Activated T-helper 1 cell treated with Interleukin-2 at 50 U/mL for 16 hours (primary cell): Measurements from ENCODE around the gene CDH19.

Experiments
- DNase-seq: peaks from one replicate; pipeline ENCODE4 v3.0.0-alpha.2; 2020; ENCODE audit warnings: low read depth

CDH19 gene, protein sequence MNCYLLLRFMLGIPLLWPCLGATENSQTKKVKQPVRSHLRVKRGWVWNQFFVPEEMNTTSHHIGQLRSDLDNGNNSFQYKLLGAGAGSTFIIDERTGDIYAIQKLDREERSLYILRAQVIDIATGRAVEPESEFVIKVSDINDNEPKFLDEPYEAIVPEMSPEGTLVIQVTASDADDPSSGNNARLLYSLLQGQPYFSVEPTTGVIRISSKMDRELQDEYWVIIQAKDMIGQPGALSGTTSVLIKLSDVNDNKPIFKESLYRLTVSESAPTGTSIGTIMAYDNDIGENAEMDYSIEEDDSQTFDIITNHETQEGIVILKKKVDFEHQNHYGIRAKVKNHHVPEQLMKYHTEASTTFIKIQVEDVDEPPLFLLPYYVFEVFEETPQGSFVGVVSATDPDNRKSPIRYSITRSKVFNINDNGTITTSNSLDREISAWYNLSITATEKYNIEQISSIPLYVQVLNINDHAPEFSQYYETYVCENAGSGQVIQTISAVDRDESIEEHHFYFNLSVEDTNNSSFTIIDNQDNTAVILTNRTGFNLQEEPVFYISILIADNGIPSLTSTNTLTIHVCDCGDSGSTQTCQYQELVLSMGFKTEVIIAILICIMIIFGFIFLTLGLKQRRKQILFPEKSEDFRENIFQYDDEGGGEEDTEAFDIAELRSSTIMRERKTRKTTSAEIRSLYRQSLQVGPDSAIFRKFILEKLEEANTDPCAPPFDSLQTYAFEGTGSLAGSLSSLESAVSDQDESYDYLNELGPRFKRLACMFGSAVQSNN

DNA sequence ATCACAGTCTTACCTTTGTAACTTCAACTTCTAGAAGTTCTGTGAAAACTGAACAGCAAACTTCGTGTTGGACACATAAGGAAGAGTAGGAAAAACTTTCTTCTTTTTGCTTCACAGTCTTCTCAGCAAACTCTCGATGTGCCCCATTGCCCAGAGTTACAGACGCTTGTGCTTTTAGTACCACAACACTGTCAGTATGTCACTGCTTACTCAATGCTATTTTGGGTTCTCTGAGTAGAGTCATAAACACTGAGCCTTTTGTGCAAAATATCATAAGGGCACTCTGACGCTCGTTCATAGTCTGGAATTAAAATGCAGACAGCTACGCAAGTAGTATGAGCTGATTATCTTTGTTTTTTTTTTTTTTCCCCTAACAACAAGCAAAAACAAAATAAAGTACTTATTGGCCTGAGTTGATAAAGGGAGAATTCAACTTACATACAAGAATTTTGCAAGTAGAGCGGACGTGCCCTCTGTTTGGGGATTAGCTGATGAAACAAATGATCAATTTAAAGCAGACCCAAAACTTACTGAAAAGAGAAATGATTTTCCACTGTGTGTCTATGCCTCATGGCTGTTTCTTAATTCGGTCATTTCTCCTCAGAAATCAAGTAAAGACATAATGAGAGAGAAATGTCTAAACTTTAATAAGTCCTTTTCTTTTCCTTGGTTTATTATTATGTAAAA is at the start of gene CDH19:
CDH19 (minus strand) TSS at position 150 of the 687 bp plus-strand sequence. CDS start 31,886 bp downstream, outside the sequence.
- no peak for DNase-seq

DNA sequence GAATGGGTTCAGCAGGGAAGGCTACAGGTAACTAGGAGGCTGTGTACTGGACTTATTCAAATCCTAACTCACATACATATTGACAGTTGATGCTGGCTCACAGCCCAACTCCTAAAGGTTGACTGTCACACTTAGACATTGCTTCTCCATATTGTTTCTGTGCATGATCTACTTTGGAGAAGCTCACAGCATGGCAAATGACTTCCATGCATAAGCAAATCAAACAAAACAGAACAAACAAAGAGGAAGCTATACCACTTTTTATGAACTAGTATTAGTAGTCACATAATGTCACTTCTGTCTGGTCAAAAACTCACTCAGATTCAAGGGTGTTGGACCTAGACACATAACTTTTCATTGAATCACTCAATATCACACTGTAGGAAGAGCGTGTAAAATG is 43.8 kb upstream of the CDH19 start:
- no peak for DNase-seq

DNA sequence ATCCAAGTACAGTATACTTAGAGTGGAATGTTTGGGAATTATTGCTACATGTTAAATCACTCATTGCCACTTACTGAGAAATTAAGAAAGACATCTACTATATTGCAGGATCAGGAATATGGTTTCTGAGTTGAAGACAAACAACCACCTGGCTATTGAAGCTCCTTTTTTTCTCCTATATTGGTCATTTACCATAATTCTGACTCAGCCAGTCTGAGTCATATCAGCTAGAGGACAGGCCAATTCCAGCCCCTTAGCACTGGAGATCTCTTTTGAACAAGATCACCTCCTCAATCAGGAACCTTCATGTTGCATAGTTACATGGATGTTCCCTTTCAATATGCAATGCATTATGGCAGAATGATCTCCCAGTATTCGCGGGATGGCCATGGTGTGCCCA is 42.7 kb upstream of the CDH19 start:
- DNase-seq: no peak

DNA sequence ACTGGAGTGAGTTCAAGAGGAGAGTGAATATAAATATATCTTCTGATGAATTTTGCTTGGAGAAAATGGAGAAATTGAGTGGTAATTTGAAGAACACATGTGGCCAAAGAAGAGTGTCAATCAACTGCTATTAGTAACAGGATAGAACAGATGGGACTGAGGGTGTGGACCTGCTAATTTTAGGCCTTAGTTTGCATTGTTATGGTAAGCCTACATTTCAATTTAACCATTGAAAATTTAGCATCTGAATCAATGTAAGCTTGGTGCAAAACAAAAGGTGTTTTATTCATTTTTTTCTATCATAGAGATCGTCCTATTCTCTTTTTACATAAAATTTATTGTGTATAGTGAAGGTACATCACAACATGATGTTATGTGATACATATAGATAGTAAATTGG is 42.1 kb upstream of the CDH19 start:
- DNase-seq: no peak

DNA sequence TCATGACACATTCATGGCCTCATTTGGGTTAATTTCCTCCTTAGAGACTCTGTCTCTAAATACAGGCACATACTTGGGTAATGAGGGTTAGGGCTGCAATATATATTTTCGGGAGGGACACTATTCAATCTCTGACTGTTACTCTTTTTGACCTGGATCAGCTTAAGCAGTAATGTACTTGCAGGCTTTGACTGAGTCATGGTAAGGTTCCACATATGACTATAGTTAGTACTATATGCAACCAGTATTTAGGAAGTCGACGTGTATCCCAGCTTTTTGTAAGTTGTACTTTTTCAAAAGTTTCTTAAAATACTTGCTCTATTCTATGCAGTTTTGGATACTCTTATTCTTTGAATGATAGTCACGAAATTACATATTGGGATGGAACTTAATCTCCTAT is 37.2 kb upstream of the CDH19 start:
- no peak for DNase-seq

DNA sequence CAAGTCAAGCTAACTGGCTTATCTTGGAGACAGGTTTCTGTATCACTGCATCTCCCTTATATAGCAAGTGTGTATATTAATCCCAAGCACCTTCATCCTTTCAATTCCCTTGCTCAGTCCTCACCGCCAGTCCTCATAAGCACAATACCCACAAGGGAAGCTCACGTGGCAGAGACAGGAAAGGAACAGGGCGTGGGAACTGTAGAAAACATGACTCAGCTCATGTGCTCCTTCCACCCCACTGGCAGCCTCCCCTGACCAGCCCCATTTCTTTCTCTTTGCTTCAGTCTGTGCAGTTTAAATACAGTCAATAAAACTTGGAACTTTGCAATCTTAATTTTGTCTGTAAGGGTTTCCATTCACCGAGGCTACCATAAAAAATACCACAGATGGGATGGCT is 36.5 kb upstream of the CDH19 start:
- no peak for DNase-seq

DNA sequence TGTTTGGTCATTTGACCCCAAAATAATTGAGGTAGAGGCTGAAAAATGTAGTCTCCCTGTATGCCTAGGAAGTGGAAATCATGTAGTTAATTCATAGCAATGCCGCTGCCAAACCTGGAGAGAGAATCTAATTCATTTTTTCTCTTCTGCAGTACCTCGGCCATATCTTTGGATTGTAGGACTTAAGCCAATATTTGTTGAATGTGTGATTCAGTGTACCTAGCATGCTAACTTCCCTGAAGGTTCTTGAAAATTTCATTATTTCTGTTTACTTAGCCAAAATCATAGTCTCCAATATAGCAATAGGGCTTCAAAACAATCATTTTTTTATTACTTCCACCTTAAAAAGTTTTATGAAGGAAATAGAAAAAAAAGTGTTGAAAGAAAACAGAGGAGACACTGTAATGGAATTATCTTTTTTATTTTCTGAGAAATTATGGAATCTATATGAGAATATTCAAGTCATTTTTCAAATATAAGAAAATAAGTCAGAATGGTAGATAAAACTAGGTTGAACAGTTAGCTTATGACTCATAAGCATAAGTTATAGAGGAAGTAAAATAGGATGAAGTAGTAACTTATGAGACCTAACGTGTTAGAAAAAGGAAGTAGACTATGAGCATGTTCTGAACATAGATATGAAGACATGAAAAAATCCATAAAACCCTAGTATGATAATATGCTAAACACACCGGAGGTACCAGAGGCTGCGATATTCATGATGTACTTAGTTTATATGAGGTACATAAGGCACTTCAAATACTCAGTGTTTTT is 35.2 kb upstream of the CDH19 start:
- DNase-seq: no peak

DNA sequence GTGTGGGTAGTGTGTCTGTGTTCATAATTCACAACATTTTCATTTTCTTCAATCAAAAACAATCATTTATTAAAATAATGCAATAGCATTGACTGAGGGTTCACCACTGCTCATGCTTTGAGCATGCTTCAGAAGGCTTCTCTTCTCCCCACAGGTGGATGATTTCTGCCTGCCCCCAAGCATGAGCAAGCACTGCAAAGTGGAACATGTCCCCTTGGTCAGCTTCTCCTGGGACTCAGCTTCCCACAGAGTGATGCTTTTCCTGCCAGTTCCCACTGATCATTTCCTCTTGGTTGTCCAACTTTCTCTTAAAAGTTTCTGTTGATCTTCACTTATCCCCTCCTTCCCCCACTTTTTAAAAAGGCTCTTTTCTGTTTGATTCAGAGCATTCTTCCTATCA is 31.5 kb upstream of the CDH19 start:
- DNase-seq: no peak

DNA sequence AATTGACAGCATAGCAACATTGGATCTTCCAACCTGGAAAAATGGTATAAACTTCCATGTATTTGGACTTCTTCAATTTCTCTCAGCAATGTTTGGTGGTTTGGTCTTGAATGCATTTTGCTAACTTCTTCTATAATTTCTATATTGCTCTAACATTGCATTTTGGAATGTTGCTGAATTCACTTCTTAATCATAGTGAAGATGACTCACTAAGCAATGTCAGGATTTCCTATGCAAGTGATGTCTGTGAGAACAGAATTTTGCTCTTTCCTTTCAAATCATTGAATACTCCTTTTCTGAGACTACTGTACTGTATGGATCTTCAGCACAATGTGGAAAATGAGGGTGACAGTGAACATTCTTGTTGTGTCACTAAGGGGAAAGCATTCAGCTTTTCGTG is 28.9 kb upstream of the CDH19 start:
- no peak for DNase-seq

DNA sequence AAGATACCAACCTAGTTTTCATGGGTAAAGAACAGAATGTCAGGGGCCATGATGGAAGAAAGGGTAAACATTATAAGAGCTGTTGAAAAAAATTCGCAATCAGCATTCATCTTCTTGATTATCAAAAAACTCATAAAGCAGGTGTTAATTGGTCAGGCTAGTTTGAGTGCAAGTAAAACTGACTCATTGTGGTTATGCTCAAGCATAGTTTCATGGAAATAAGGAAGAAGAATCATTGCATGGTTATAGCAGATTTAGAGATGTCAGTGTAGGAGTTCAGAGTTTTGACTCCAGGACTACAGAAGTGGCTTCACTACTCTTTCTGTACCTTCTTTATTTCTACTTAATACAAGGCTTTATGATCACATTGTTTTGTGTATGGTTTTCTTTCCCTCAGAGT is 26.9 kb upstream of the CDH19 start:
- DNase-seq: no peak

DNA sequence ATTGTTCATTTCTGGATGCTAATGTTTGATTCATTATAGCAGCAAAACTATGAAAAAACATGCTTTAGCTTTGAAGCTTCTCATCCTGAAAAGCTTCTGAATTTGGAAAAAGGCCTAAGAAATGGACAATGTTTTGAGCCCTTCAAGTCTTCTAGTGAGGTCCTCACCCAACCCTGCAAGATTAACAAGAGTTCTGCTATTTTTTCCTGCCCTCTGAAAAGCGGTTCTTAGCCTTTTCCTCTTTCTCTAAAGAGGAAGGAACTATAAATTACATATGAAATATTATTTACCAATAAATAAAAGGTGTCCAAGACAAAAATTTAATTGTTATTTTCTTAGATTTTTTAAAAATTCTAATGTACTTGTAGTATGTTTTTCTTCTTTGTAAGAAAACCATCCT is 19.9 kb upstream of the CDH19 start:
- no peak for DNase-seq

DNA sequence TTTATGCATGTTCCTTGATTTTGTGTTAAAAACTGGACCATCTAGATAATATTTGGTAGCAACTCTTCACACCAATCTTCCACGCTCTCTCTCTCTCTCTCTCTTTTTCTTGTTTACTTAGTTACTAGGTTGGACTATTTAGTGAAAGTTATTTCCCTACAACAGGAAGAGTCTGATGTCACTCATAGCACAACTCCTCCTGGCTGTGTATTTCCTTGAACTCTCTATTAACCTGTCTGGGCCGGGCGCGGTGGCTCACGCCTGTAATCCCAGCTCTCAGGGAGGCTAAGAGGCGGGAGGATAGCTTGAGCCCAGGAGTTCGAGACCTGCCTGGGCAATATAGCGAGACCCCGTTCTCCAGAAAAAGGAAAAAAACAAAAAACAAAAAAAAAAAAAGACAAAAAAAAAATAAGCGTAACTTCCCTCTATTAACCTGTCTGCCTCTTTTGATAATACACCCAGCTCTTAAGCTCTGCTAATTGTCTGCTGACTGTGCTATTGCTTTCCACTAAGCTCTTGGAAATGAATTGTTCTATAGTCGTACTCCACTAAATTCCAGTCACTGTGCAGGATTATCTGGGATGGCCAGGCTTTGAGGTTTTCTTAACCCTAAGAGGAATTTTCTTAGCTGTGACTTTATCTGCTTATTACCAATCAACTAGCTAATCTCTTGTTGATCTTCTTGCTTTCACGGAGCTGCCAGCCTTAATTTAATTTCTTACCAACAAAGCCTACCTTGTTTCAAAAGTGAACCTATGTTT is 18.1 kb upstream of the CDH19 start:
- no peak for DNase-seq

DNA sequence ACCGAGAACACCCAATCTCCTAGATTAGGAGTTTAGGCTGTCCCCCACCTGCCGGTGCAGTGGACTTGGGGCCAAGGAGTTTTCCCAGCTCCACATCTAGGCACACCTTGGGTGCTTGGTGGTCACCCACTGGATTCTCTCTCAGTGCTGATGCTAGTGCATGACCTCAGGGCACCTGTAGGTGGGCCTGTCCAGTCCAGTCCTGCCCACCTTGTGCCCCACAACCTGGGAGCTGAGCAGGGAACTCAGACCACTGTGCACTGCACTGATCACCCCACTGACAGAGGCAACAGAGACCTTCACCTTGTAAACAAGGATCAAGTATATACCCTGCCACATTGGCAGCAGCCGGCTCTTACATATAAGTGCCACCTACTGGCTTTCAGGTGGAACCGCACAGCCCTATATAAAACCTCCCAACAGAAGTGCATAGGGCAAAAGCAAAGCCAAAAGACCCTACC is 12.7 kb upstream of the CDH19 start:
- DNase-seq: no peak

DNA sequence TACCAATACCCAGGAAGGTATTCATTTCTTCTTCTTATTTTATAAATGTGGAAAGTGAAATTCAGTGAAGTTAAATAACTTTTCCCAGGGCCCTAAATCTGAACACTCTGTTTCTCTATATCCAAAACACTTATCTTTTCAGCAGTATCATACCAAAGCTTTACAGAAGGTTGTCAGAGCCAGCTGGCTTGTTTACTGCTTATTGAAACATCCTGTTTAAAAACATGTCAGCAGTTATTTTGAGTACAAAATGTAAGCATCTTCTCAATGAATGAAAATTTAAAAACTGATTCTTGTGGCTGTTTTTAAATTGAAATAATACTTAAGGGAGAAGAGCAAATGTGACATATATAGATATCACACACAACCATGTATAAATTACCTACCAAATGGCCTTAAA is 11.3 kb upstream of the CDH19 start:
- no peak for DNase-seq

DNA sequence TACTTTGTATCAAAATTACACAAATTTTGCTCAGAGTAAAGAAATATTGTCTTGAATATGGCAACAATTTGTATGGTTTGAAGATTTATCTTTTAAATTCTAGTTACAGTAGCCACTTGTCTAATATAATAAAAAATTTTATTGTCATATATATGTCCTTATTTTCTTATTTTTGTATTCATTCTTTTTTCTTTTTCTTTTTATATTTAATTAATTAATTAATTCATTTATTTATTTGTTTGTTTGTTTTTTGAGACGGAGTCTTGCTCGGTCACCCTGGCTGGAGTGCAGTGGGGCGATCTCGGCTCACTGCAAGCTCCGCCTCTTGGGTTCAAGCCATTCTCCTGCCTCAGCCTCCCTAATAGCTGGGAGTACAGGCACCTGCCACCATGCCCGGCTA is 3.7 kb upstream of the CDH19 start:
- no peak for DNase-seq

DNA sequence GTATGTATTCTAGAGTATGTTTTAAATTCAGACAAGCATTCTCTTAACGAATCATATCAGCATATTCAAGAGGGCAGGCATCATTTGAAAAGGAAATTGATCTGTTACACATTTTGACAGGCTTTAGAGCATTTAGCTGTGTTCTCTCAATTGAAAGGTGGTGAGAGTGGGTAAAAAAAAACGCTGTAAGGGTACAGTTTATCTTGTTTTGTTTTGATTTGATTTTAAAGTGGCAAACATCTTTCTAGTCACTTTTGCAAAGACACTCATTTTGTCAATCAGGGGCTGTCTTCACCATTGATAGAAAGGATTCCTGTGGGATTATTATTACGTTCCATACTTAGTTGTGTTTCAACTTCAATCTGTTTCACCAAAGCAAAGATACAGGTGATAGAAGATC is 2.2 kb downstream of the CDH19 start:
- no peak for DNase-seq

DNA sequence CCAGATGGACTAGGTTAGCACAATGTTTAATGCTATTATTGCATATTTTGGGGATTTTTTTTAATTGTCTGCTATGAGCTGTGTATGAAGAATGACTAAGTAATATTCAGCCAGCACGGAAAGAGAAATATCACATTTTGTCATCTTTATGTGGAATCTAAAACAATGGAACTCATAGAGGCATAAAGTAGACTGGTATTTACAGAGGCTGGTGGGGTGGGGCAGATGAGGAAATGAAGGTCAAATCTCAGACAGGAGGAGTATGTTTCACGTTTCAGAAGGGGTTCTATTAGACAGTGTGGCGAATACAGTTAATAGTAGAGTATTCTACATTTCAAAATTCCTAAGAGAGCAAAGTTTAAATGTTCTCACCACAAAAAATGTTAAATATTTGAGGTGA is 4.7 kb downstream of the CDH19 start:
- no peak for DNase-seq

DNA sequence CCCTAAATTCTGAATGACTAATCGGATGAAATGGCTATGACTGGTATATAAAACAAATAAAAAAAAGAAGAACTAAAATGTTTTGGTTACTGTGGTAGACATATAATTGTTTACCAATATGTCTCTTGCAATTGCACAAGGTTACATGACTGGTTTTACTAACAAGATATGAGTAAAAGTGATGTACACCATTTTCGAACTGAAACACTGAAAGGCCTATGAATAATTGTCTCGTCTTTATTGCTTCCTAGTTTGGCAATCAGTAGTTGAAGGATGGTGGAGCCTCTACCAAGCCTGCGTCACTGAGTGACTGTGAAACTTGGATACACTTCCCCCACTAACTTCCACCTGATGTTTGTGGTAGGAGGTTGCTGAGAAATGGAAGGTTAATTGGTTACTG is 16.5 kb downstream of the CDH19 start:
- no peak for DNase-seq

DNA sequence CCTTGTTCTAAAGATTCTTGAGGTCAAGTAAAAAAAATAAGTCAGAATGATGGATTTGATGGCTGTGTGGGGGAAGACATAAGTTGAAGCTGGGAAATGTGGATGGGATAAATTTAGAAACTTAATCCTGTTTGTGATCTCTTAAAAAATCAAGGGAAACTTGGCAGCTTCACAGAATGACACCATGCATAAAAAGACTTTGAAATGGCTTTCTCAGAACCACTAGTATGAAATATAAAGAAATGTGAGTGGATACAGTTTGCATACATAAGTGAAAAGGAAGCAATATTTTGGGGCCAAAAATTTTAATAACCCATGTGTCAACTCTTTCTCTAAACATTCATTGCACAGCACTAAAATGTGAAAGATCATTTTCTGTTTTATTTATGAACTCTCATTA is 21.7 kb downstream of the CDH19 start:
- no peak for DNase-seq

DNA sequence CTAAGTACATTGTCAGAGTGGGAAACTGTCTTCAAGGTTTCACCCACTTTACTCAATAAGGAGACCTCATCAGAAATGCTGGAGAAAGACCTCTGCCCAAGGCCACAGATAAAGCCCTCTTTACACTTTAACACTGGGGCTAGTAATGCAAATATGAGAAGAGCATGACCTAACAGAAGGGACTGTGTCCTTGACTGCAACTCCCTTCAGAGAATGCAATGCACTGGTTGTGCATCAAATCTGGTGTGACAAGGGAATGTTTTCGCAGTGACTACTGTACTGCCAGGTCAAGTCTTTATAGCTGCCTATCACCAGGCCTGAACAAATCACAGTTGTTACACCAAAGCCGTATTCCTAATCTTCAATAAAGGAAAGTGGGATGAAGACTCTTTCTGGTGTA is 28.6 kb downstream of the CDH19 start:
- DNase-seq: no peak

DNA sequence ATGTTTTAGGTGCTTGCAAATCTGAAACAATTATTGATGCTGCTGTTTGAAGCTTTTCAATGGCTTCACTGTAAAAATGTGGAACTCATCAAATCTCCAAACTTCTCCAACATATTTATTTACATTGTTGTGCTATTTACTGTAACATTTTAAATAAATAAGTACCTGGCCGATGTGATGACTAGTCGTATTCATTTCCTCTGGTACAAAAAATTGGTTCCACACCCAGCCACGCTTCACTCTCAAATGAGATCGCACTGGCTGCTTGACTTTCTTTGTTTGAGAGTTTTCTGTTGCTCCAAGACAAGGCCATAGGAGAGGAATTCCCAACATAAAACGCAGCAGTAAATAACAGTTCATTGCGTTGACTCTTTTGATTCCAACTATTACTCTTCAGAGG is 32.0 kb downstream of the CDH19 start:
- DNase-seq: no peak
